Left cardiac atrium (tissue), 4 donors: ENCODE measurements around the gene PCDHAC1. TPM values are rescaled to one million over a fixed set of nuclear protein-coding genes. Genes with fewer than 3 reads are reported as not detected.
A peak's percentile ranks its signal among the peaks of the same experiment; 100 is the strongest.

ENCODE experiments used
- ATAC-seq, 2 donors: fragments of 200-7000 bp; cut with Tn5 transposase; one replicate each; pipeline ENCODE4 v1.9.1; 2020; ENCODE audit warnings: mild to moderate bottlenecking in 2 of 2, moderate library complexity in 2 of 2
- DNase-seq: peaks from one replicate; pipeline ENCODE4 v3.0.0-alpha.2; 2020
- intact Hi-C, 2 donors: fragments of 100-400 bp; cut with DNase I; formaldehyde crosslinking; loops; one replicate each; pipeline versions ENCODE4 v1.14.1 to v1.15.1; 2022 to 2023
- total RNA-seq, 2 donors: library from RNA; stranded (reverse); fragmentation: NEBNext Ultra II Directional; extraction: Animal tissue kit (Norgen Biotek cat#: 25700); gene quantifications; one replicate each; pipeline ENCODE4 v1.2.1, GENCODE V29; 2021
- donor health status: DM: no; HTN: yes; CAD: no.
- donor health status: DM: no; HTN: yes; CAD: no; lungs with severe emphysema.
- donor health status: DM: yes; HTN: yes; CAD: no.
- donor health status: Dilated cardiomyopathy.

The PCDHAC1 gene
- total RNA-seq, 2 donors from 2014 or later: 0.65 to 1.0 TPM

DNA sequence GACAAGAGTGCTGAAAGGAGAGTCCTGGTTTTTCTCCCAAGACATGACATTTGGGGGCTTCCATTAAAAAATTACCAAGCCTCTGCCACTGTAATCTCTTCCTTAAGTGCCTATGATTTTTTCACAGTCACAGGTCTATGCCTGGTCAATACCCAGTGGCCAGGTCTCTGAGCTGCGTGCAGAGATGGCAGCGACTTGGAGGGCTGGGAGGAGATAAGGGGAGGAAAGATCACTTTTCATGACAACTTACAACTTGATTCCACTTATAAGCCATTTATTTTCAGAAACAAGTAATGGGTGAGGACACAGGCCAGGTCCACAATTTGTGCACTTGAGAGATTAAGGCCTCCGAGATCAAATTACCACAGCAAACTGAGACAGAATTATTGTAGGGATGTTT is 38.3 kb downstream of the PCDHAC1 start:
- DNase-seq (no peak), ATAC-seq (no peak)
- intact Hi-C loops: no loop called here

DNA sequence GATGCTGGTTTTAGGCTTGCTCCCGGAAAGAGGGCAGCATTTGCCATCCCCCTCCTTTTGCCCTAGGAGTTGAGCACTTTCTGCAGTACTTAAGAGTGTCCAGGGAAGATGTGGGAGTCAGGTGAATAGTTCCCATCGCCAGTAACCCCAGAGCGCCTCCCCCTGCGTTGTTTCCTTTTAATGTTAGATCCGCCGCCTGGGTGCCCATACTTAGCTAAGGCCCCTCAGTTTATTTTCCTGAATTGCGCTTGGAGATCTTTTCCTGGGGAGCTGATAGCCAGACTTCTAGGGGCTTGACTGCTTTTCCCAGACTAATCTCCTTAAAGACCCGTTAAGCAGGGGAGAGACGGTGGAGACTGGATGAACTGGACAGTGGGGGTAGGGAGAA is 39.8 kb downstream of the PCDHAC1 start:
- DNase-seq (no peak), ATAC-seq (peak in 1 of 2 donors; percentile 31)
- intact Hi-C loops: no loop called here

DNA sequence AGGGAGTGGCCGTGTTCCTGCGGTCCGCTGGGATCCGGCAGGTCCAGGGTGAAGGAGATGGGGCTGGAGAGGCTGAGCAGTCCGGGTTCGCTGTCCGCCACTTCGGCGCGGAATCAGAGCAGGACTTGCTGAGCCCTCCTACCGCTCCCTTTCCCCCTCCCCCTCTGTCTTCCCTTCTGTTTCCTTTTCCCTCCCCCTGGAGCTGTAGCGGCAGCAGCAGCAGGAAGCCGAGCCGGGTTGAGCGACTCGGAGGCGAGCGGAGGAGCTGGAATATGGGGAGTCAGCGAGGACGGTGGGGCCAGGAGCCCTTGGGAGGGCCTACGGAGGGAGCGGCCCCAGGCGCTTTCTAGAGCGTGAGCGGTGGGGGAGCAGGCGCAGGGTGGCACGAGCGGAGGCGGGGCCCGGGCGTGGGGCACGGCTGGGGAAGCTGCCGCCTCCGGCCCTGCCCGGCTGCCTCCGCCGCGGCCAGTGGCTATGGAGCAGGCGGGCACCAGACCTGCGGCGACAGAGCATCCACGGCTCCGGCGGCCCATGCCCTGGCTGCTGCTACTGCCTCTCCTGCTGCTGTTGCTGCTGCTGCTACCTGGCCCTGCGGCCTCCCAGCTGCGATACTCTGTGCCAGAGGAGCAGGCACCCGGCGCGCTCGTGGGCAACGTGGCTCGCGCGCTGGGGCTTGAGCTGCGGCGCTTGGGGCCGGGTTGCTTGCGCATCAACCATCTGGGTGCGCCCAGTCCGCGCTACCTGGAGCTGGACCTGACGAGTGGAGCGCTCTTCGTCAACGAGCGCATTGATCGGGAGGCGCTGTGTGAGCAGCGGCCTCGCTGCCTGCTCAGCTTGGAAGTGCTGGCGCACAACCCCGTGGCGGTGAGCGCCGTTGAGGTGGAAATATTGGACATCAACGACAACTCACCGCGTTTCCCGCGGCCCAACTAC is 40.5 kb downstream of the PCDHAC1 start, which contains the start of gene PCDHAC2:
Gene PCDHAC2, plus strand, starts transcription at position 184 of the 933 bp plus-strand sequence. Its CDS starts 291 bp downstream, at position 475.
- DNase-seq: peak; percentile 46
- ATAC-seq: peak; percentile 87 to 97
- intact Hi-C loops: no loop called here

DNA sequence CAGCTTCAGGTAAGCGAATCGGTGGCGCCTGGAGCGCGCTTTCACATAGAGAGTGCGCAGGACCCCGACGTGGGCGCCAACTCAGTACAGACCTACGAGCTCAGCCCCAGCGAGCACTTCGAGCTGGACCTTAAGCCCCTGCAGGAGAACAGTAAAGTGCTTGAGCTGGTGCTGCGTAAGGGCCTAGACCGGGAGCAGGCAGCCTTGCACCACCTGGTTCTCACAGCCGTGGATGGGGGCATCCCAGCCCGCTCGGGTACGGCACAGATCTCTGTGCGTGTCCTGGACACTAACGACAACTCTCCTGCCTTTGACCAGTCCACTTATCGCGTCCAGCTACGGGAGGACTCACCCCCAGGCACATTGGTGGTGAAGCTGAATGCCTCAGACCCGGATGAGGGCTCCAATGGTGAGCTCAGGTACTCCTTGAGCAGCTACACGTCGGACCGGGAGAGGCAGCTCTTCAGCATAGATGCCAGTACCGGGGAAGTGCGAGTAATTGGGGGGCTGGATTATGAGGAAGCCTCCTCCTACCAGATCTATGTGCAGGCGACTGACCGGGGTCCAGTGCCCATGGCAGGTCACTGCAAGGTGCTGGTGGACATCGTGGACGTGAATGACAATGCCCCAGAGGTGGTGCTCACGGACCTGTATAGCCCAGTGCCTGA is 41.3 kb downstream of the PCDHAC1 start:
- peak in 1 of 2 donors; percentile 18 for ATAC-seq
- no peak for DNase-seq
- intact Hi-C loops: no loop called here

DNA sequence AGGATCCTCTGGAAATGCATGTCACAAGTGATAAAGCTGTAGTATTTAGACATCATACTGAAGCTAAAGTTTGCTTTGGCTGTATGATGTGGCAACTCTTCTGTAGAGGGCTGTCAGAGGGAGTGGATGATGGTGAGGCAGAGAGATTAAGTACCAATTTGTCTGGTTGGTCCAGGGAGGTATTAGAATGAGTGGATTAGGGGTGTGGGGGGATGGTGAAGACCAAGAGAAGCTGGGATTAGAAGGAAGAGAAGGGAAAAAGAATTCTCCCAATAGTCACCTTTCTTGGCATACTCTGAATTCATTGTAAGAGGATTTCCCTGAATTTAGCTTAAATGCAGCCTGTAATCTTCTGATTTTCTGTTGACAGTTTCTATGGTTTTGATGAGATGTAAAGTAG is 43.8 kb downstream of the PCDHAC1 start:
- ATAC-seq: no peak
- no peak for DNase-seq
- intact Hi-C loops: no loop called here

DNA sequence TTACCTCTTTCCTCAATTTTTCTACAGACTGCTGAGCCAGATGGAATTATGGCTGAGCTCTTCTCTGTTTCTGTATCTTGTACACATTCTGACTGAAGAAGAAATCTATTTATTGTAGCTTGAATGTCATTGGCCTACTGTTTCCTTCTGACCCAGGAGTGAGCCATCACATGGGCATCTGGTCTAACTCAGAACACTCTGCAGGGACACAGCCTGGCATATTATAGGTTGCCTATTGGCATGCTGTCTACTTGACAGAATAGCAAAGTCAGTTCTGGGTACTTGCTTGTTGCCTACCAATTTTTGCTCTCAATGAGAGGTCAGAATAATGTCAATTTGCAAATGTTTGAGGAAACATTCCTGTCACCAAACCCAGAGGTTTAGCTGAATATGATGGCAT is 47.5 kb downstream of the PCDHAC1 start:
- peak in 1 of 2 donors; percentile 43 for ATAC-seq
- intact Hi-C loops: no loop called here

DNA sequence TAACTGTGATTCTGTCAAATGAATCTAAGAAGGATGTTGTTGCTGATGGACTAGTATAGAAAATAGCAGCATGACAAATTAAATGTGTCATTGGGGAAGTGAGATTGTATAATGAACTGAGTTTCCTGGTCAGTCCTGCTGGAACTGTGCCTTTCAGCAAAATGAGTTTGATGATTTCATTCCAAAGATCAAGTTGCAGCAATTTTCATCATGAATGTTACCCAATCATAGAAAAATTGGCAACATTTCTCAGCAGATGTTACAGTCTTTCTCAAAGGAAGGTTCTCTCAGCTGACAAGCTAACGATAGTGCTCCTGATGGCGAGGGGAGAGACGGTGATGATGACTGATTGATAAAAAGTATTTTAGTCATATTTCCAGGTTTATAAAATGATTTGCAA is 50.9 kb downstream of the PCDHAC1 start:
- DNase-seq (no peak), ATAC-seq (peak; percentile 16 to 72)
- intact Hi-C loops: no loop called here

More for the DNA sequence above, 47.5 kb downstream of the PCDHAC1 start:
- DNase-seq: no peak

DNA sequence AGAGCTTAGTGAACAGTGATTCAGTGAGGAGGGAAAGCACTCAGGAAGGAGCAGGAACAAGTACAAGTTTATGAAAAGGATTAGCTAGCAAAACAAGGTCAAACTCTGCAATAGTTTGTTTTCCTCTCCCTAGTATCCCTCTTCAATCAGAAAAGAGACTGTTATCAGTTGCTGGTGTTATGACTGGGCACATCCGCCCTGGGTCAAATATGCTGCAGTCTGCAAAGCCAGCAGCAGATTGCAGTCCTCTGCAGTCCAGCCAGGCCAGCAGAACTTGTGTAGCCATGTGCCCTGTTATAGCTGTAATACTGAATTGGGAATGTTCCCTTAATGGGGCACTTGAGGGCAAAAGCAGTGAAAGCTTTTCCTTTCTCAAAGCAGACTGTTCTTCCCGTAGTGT is 52.2 kb downstream of the PCDHAC1 start:
- intact Hi-C loops: no loop called here
- DNase-seq (peak; percentile 32), ATAC-seq (peak; percentile 68 to 91)

DNA sequence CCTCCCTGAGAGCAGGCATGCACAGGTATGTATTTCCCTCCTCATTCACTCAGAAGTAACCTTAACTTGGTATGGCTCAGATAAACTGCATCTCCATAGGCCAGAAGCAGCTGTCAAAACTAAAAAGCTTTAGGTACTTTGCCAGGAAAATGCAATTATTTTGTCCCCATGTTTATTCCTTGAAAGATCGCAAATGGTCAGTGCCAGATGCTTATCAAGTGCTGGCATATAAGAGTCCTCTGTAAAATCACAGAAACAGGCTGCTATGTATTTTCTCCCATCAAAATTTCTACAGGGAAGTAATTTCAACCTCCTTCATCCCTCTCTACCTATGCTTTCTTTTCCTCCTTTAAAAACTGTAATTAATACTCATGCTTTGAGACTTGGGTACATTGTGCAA is 52.9 kb downstream of the PCDHAC1 start:
- ATAC-seq (no peak), DNase-seq (no peak)
- intact Hi-C loops: no loop called here

Other genes with a start within 250 kb of the PCDHAC1 start
- gene HARS1, start 234.9 kb upstream of the PCDHAC1 start, total RNA-seq: 10 to 100 TPM; 35.3 to 46.5 TPM
- 10 to 100 TPM; 19.2 TPM for gene HARS2, start 234.8 kb upstream of the PCDHAC1 start, total RNA-seq
- gene ZMAT2, start 225.9 kb upstream of the PCDHAC1 start, total RNA-seq: 10 to 100 TPM; 34.0 to 36.8 TPM
- not detected for gene PCDHA1, start 140.2 kb upstream of the PCDHAC1 start, total RNA-seq
- not detected for gene PCDHA2, start 131.4 kb upstream of the PCDHAC1 start, total RNA-seq
- gene PCDHA3, start 125.2 kb upstream of the PCDHAC1 start, total RNA-seq: under 1 TPM; 0.06 to 0.44 TPM
- under 1 TPM; 0.16 to 0.24 TPM for gene PCDHA4, start 119.2 kb upstream of the PCDHAC1 start, total RNA-seq
- under 1 TPM in 1 of 2 donors, not detected in 1; 0.08 TPM for gene PCDHA5, start 104.7 kb upstream of the PCDHAC1 start, total RNA-seq
- under 1 TPM; 0.09 to 0.21 TPM for gene PCDHA6, start 98.3 kb upstream of the PCDHAC1 start, total RNA-seq
- not detected for gene PCDHA7, start 92.0 kb upstream of the PCDHAC1 start, total RNA-seq
- under 1 TPM; 0.06 to 0.10 TPM for gene PCDHA8, start 85.1 kb upstream of the PCDHAC1 start, total RNA-seq
- gene PCDHA9, start 77.9 kb upstream of the PCDHAC1 start, total RNA-seq: under 1 TPM; 0.03 to 0.05 TPM
- under 1 TPM; 0.44 to 0.55 TPM for gene PCDHA10, start 70.4 kb upstream of the PCDHAC1 start, total RNA-seq
- under 1 TPM; 0.09 to 0.29 TPM for gene PCDHA11, start 57.3 kb upstream of the PCDHAC1 start, total RNA-seq
- under 1 TPM; 0.15 to 0.34 TPM for gene PCDHA12, start 51.0 kb upstream of the PCDHAC1 start, total RNA-seq
- under 1 TPM; 0.27 to 0.31 TPM for gene PCDHA13, start 44.2 kb upstream of the PCDHAC1 start, total RNA-seq
- gene PCDHAC2, start 40.2 kb downstream of the PCDHAC1 start, total RNA-seq: 1 to 10 TPM; 1.7 to 2.9 TPM
- not detected for gene PCDHB1, start 125.1 kb downstream of the PCDHAC1 start, total RNA-seq
- 1 to 10 TPM; 2.9 to 3.1 TPM for gene PCDHB2, start 168.3 kb downstream of the PCDHAC1 start, total RNA-seq
- gene PCDHB3, start 174.2 kb downstream of the PCDHAC1 start, total RNA-seq: 1 to 10 TPM; 1.3 to 1.9 TPM
- gene PCDHB4, start 195.5 kb downstream of the PCDHAC1 start, total RNA-seq: 1 to 10 TPM; 1.6 to 2.4 TPM
- 1 to 10 TPM; 2.7 to 3.1 TPM for gene PCDHB5, start 208.9 kb downstream of the PCDHAC1 start, total RNA-seq
- gene PCDHB6, start 223.8 kb downstream of the PCDHAC1 start, total RNA-seq: under 1 TPM; 0.71 to 0.86 TPM
- 1 to 10 TPM; 1.0 to 1.7 TPM for gene PCDHB7, start 246.3 kb downstream of the PCDHAC1 start, total RNA-seq